Endothelial cell of umbilical vein (primary cell): Measurements from ENCODE around the gene CD82. TPM values are rescaled to one million over a fixed set of nuclear protein-coding genes. Genes with fewer than 3 reads are reported as not detected.

ENCODE experiments used
- BruUV-seq: library from RNA; stranded (reverse); fragments of 400-500 nt; replicated peaks from 2 replicates; lab custom pipeline; 2021; lab: Mats Ljungman, UMichigan
- CTCF ChIA-PET: fragments of 300-600, 350-600 bp; sonication (Branson Sonifier 250); formaldehyde crosslinking; loops from one replicate; lab custom pipeline; 2021; ENCODE audit warnings: antibody characterized with exemption, inconsistent platforms; lab: Charles Lee
- POLR2A ChIA-PET: fragments of 300-600, 350-600 bp; sonication (Branson Sonifier 250); formaldehyde crosslinking; loops from one replicate; lab custom pipeline; 2021; ENCODE audit warnings: antibody characterized with exemption, inconsistent platforms; lab: Charles Lee
- DNase-seq: peaks from one replicate; pipeline ENCODE4 v3.0.0-alpha.2; 2011; ENCODE audit warnings: low read depth, low spot score
- FAIRE-seq: peaks from 2 replicates; lab custom pipeline; 2011; peaks lifted over from hg19 to GRCh38; lab: Jason Lieb, UNC
- H2AFZ ChIP-seq: 2 replicates; pipeline ENCODE4 v1.6.0; 2012; ENCODE audit warnings: low read depth, low read length, control low read depth, inconsistent platforms
- H3K27ac ChIP-seq: 2 replicates; pipeline ENCODE4 v1.5.1; 2011; ENCODE audit warnings: low read depth, mild to moderate bottlenecking, control low read depth, low read length, moderate library complexity; ENCODE audit not compliant: insufficient read depth
- H3K27me3 ChIP-seq, 2 experiments: 2 replicates each; pipeline versions ENCODE4 v1.6.0 to v1.6.1; 2011; ENCODE audit warnings: low read length in 2 of 2, mixed read lengths in 1 of 2; ENCODE audit not compliant: control insufficient read depth in 2 of 2, insufficient read depth in 2 of 2
- H3K36me3 ChIP-seq, 2 experiments: 2 replicates in 1 of 2; 3 replicates in 1 of 2; pipeline ENCODE4 v1.5.1; 2011; ENCODE audit warnings: low read length in 2 of 2, mild to moderate bottlenecking in 1 of 2, moderate library complexity in 1 of 2; ENCODE audit not compliant: control insufficient read depth in 2 of 2, insufficient read depth in 2 of 2; ENCODE audit errors: extremely low read depth in 1 of 2
- H3K4me1 ChIP-seq: 3 replicates; pipeline ENCODE4 v1.5.1; 2011; ENCODE audit warnings: mild to moderate bottlenecking, low read length; ENCODE audit not compliant: control insufficient read depth, insufficient read depth; ENCODE audit errors: extremely low read depth
- H3K4me2 ChIP-seq: 2 replicates; pipeline ENCODE4 v1.6.1; 2011; ENCODE audit warnings: low read length, control low read depth, mixed read lengths; ENCODE audit not compliant: insufficient read depth
- H3K4me3 ChIP-seq, 3 experiments: fragments of 200-600 bp in 1 of 3; sonication (generic), shearing (Covaris generic) in 1 of 3; replicated peaks in 1 of 3; 2 replicates each; pipeline ENCODE4 v1.5.1; 2011 to 2016; ENCODE audit warnings: control low read depth in 3 of 3, low read length in 3 of 3, mild to moderate bottlenecking in 2 of 3, inconsistent platforms in 1 of 3, low read depth in 1 of 3, moderate library complexity in 1 of 3; ENCODE audit not compliant: insufficient read depth in 1 of 3
- H3K79me2 ChIP-seq: 2 replicates; pipeline ENCODE4 v1.6.0; 2012; ENCODE audit warnings: low read length, inconsistent platforms; ENCODE audit not compliant: control insufficient read depth, insufficient read depth
- H3K9ac ChIP-seq: replicated peaks from 2 replicates; pipeline ENCODE3; 2011; ENCODE audit warnings: low read length, control low read depth; ENCODE audit not compliant: insufficient read depth; ENCODE audit errors: extremely low read depth
- H3K9me1 ChIP-seq: replicated peaks from 3 replicates; pipeline ENCODE4 v1.6.0; 2011; ENCODE audit warnings: mild to moderate bottlenecking, low read length; ENCODE audit not compliant: control insufficient read depth, insufficient read depth; ENCODE audit errors: extremely low read depth
- H3K9me3 ChIP-seq: replicated peaks from 2 replicates; pipeline ENCODE4 v1.5.1; 2012; ENCODE audit warnings: low read length, inconsistent platforms; ENCODE audit not compliant: control insufficient read depth, insufficient read depth
- H4K20me1 ChIP-seq: replicated peaks from 2 replicates; pipeline ENCODE3; 2011; ENCODE audit warnings: mild to moderate bottlenecking, low read length; ENCODE audit not compliant: control insufficient read depth, insufficient read depth; ENCODE audit errors: extremely low read depth
- CTCF ChIP-seq, 2 donors: IDR thresholded peaks; 1 replicate in 1 of 2; 2 replicates in 1 of 2; pipeline ENCODE4 v1.5.1; 2011; ENCODE audit warnings: low read length in 2 of 2, mild to moderate bottlenecking in 2 of 2, moderate library complexity in 2 of 2, control low read depth in 1 of 2, inconsistent platforms in 1 of 2, low read depth in 1 of 2; ENCODE audit not compliant: insufficient read depth in 1 of 2; ENCODE audit errors: extremely low read depth in 1 of 2
- EZH2 ChIP-seq: IDR thresholded peaks from 2 replicates; pipeline ENCODE4 v1.6.1; 2012; ENCODE audit warnings: borderline replicate concordance, low read depth, mild to moderate bottlenecking, moderate library complexity, low read length, inconsistent platforms; ENCODE audit not compliant: severe bottlenecking
- FOS ChIP-seq: IDR thresholded peaks from 2 replicates; pipeline ENCODE4 v1.6.1; 2011; ENCODE audit warnings: mild to moderate bottlenecking, low read length, moderate library complexity, borderline replicate concordance; ENCODE audit not compliant: insufficient read depth
- GATA2 ChIP-seq: IDR thresholded peaks from 2 replicates; pipeline ENCODE4 v1.7.0; 2011; ENCODE audit warnings: low read depth, mild to moderate bottlenecking, moderate library complexity, mixed read lengths, low read length; ENCODE audit not compliant: insufficient read length, insufficient read depth
- JUN ChIP-seq: IDR thresholded peaks from 2 replicates; pipeline ENCODE4 v1.6.1; 2011; ENCODE audit warnings: borderline replicate concordance, low read depth; ENCODE audit not compliant: insufficient read length, insufficient read depth
- MAX ChIP-seq: IDR thresholded peaks from 2 replicates; pipeline ENCODE4 v1.6.1; 2011; ENCODE audit not compliant: insufficient read depth, insufficient read length
- MYC ChIP-seq: IDR thresholded peaks from one replicate; pipeline ENCODE4 v1.6.1; 2011; ENCODE audit warnings: mild to moderate bottlenecking, low read depth, low read length
- POLR2A ChIP-seq: IDR thresholded peaks from 2 replicates; pipeline ENCODE4 v1.6.1; 2012; ENCODE audit warnings: low read depth, mild to moderate bottlenecking, control low read depth, low read length
- POLR2AphosphoS5 ChIP-seq: IDR thresholded peaks from 2 replicates; pipeline ENCODE4 v1.6.1; 2012; ENCODE audit warnings: low read depth, mild to moderate bottlenecking, control low read depth, low read length, moderate library complexity; ENCODE audit not compliant: insufficient read depth
- dilution Hi-C: fragments of 300-500 bp; cut with MboI; formaldehyde crosslinking; loops from one replicate; pipeline ENCODE4 v1.15.0; 2019; ENCODE audit warnings: low sequenced_read_pairs; ENCODE audit not compliant: extremely low pct_ligation_motif_present
- intact Hi-C: fragments of 100-400 bp; cut with micrococcal nuclease; formaldehyde crosslinking; loops from one replicate; pipeline ENCODE4 v1.10.0; 2022
- polyA plus RNA-seq, 4 experiments: library from polyadenylated mRNA; depleted of rRNA in 3 of 4; stranded (reverse) in 3 of 4; unstranded in 1 of 4; fragments of >200 nt; gene quantifications; 2 replicates each; pipeline versions ENCODE4 v1.2.1 to v1.2.3, GENCODE V29; 2011 to 2012; ENCODE audit warnings: missing spikeins in 1 of 4
- total RNA-seq: library from RNA; stranded (reverse); gene quantifications from 2 replicates; pipeline ENCODE4 v1.2.3, GENCODE V29; 2021

Gene CD82
- total and polyA plus RNA-seq, 2 donors (not counting 3 experiments of a cell fraction or from before 2014, with no cell fraction given) = 17.9 to 25.2 TPM

DNA sequence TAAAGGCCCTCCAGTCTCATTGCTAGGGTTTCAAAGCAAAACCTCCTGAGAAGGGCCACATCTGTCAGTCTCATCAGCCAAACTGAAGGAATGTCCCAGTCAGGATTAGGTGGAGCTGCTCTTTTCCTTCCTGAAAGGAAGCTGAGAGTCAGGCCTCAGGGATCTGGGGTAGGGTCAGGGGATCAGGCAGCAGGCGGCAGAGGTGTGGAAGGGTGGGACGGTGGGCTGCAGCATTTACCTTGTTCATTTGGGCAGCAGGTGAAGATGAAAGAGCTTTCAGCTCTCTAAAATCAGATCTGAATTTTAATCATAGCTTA lies 17.8 kb downstream of the CD82 start:
- no peak overlapping the region for H3K9ac ChIP-seq
- dilution Hi-C loops (no loop called here), intact Hi-C loops (no loop called here)
- H3K36me3 ChIP-seq = no peaks in the 10 kb centered on the region
- no peaks in the 10 kb centered on the region for H3K79me2 ChIP-seq
- TF ChIP-seq FOS = no peak
- H3K9me3 ChIP-seq = no peaks in the 10 kb centered on the region
- H3K27me3 ChIP-seq = no peaks in the 10 kb centered on the region
- H2AFZ ChIP-seq = no peak overlapping the region
- no peak overlapping the region for H3K27ac ChIP-seq
- DNase-seq = no peak
- CTCF ChIA-PET = interaction anchor here (1.2 to 2.8 kb wide), 7 partner anchors 9 to 34 kb away, joined by 3 to 11 read pairs (median 7); no protein-coding TSS in a partner anchor
- POLR2A ChIA-PET = no interaction called here
- H3K9me1 ChIP-seq = no peaks in the 10 kb centered on the region
- H3K4me3 ChIP-seq = no peak overlapping the region
- BruUV-seq = no TSS peak
- H4K20me1 ChIP-seq = no peaks in the 10 kb centered on the region
- H3K4me2 ChIP-seq = no peak overlapping the region
- H3K4me1 ChIP-seq = no peaks in the 10 kb centered on the region
- FAIRE-seq = no peak

GRCh38 chr11:44585421-44585820 lies 20.0 kb downstream of the CD82 start:
- no peaks in the 10 kb centered on the region for H3K9me1 ChIP-seq
- no peaks in the 10 kb centered on the region for H4K20me1 ChIP-seq
- intact Hi-C loops (no loop called here), dilution Hi-C loops (no loop called here)
- CTCF ChIA-PET = interaction anchor here (1.0 kb wide), 1 partner anchor 9 kb away, joined by 4 read pairs; no protein-coding TSS in a partner anchor
- FAIRE-seq (no peak), DNase-seq (no peak)
- H3K4me2 ChIP-seq = no peak overlapping the region
- no peak overlapping the region for H3K9ac ChIP-seq
- H3K9me3 ChIP-seq = no peaks in the 10 kb centered on the region
- TF ChIP-seq JUN (no peak), GATA2 (no peak), MAX (no peak), CTCF (IDR thresholded peaks at IDR 0.05; ENCODE audit: extremely low read depth in 1 of 2, insufficient read depth in 1 of 2, low read depth in 1 of 2, low read length in 2 of 2) (no peak), POLR2A (no peak), MYC (no peak), POLR2AphosphoS5 (no peak), FOS (no peak), EZH2 (no peak)
- no peaks in the 10 kb centered on the region for H3K4me1 ChIP-seq
- H3K4me3 ChIP-seq = no peak overlapping the region
- no peaks in the 10 kb centered on the region for H3K36me3 ChIP-seq
- POLR2A ChIA-PET = no interaction called here
- H3K27me3 ChIP-seq = no peaks in the 10 kb centered on the region
- H3K79me2 ChIP-seq = no peaks in the 10 kb centered on the region
- no TSS peak for BruUV-seq
- H2AFZ ChIP-seq = no peak overlapping the region
- H3K27ac ChIP-seq = no peak overlapping the region
